ENCODE data around the gene TDRD7.

DNA sequence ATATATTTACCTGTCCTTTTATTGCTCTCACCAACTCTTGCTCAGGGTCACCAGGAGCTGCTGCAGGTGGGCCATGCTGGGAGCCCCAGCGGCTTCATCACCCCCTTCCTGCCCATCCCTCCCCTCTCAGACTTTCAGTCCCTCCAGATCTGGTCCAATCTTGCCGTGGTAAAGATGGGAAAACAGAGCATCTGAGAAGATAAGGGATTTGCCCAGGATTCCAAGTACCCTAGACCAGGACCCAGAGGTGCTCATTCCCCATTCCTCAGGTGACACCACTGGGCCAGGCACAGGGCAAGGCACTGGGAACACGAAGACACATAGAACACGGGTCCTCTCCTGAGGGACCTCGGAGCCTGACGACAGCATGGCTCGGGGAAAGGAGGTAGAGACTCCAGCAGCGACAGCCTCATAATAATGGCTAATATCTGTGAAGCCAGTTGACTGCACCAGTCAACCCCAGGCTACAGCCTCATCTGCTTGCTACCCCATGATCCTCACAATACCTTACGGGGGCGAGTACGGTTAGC lies 107.6 kb downstream of the TDRD7 start:
- no peak for TF ChIP-seq POLR2A (IDR thresholded peaks at IDR 0.05; ENCODE audit: low read length)
- TF ChIP-seq GATA1 (IDR thresholded peaks at IDR 0.05; ENCODE audit: low read depth, low read length): no peak

Measured in erythroblast (primary cell).